Urinary bladder (tissue), 4 donors: Measurements from ENCODE around the gene WNT7B. TPM values are rescaled to one million over a fixed set of nuclear protein-coding genes. Genes with fewer than 3 reads are reported as not detected.

ENCODE experiments used
- DNase-seq: peaks from one replicate; pipeline ENCODE4 v3.0.0-alpha.2; 2015; ENCODE audit errors: extremely low spot score
- H3K27ac ChIP-seq: one replicate; pipeline ENCODE4 v1.5.1; 2013; ENCODE audit warnings: low read depth, mild to moderate bottlenecking, moderate library complexity
- H3K36me3 ChIP-seq: one replicate; pipeline ENCODE4 v1.6.1; 2013; ENCODE audit warnings: mild to moderate bottlenecking, moderate library complexity; ENCODE audit not compliant: insufficient read depth
- H3K4me1 ChIP-seq: one replicate; pipeline ENCODE4 v1.6.1; 2013; ENCODE audit warnings: mild to moderate bottlenecking, moderate library complexity; ENCODE audit not compliant: insufficient read depth
- H3K4me3 ChIP-seq: one replicate; pipeline ENCODE4 v1.5.1; 2013; ENCODE audit warnings: low read depth, low read length
- WGBS: extraction: QIAGEN DNeasy Blood & Tissue Kit; methylation state at CpG from one replicate; pipeline ENCODE4 v1.1.7; 2013; 5-methylcytosine and 5-hydroxymethylcytosine counted together
- polyA plus RNA-seq: library from polyadenylated mRNA; stranded (reverse); fragments of 200-250 nt; gene quantifications from one replicate; pipeline ENCODE4 v1.2.3, GENCODE V29; 2013
- total RNA-seq: library from RNA; depleted of rRNA; stranded (reverse); fragments of >200 nt; gene quantifications from one replicate; pipeline ENCODE4 v1.2.3, GENCODE V29; 2014
- donor health status: healthy with polysubstance abuse.
- donor health status: healthy.

Gene WNT7B
- total and polyA plus RNA-seq, 2 donors, result 3.1 to 4.1 TPM

DNA sequence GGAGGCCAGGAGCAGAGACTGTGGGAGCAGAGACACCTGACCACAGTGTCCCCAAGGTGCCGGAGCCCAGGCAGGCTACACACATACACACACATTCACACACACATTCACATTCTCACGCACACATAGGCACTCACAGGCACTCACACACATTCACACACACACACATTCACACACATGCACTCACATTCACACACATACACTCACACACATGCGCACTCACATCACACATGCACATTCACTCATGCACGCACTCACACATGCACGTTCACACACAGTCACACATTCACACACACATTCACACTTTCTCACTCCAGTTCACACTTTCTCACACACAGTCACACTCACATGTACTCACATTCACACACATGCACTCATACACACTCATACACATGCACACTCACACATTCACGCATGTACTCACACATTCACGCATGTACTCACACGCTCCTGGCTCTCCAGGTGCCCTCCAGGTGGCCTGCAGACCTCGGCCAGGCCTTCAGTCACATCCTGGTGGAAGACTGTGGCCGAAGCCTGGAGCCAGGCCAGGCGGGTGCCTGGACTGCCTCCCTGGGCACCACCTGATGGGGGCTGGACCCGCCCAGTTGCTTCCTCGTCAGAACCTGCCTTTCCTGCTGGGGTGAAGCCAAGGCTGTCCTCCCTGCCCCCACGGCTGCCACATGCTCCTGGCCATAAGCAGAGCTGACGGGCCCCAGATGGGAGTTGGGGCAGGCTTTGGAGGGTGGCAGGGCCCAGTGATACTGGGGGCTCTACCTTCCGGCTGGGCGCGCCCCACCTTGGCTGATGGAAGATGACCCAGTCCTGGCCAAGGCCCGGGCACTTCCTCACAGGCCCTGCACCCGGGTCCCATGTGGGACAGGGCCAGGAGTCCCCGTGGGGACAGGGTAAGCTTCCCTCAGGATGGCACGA lies 89.5 kb downstream of the WNT7B start:
- DNase-seq, result no peak
- WGBS, result 89% methylated on average over 22 of the region's 22 CpGs
- Histone ChIP-seq H3K36me3 (no peaks in the 10 kb centered on the region), H3K4me1 (no peaks in the 10 kb centered on the region), H3K27ac (no peak overlapping the region), H3K4me3 (no peak overlapping the region)

DNA sequence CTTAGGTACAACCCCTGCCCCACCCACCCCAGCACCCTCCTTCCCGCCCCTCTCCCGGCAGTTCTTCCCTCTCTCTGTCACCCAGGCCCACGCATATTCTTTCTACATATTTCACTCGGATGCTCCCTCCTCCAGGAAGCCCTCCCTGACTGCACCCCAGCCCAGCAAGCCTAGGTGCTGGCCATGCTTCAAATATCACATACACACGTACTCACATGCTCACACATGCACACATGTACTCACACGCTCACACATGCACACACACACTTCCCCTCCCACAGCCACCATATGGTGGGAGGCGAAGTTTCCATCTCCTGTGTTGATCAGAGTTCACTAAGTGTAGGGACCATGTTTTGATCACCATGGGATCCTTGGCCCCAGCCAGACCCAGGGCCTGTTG lies 90.4 kb downstream of the WNT7B start:
- no peaks in the 10 kb centered on the region for H3K4me1 ChIP-seq
- no peak for DNase-seq
- no peak overlapping the region for H3K27ac ChIP-seq
- no peak overlapping the region for H3K4me3 ChIP-seq
- 93% methylated on average over 7 of the region's 7 CpGs for WGBS
- H3K36me3 ChIP-seq, result no peaks in the 10 kb centered on the region

DNA sequence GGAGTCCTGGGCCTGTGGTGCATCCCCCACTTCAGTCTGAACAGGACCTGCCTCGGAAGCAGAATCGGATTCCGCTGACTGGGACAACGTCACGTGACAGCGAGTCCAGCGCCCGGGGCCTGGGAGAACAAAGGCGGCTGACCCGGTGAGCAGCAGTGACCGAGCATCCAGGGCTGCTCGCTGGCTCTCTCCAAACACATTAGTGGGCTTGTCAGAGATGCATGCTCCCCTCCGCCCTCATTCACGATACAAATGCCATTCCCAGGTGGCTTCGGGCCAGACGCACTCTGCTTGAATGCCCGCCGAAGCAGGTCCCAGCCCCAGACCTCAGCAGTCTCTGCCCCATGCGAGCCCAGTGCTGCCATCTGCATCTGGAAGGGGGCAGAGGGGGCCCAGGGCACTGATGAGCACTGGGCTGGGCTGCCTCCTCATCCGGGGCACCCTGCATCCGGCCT lies 91.0 kb downstream of the WNT7B start:
- 74% methylated on average over 21 of the region's 21 CpGs for WGBS

DNA sequence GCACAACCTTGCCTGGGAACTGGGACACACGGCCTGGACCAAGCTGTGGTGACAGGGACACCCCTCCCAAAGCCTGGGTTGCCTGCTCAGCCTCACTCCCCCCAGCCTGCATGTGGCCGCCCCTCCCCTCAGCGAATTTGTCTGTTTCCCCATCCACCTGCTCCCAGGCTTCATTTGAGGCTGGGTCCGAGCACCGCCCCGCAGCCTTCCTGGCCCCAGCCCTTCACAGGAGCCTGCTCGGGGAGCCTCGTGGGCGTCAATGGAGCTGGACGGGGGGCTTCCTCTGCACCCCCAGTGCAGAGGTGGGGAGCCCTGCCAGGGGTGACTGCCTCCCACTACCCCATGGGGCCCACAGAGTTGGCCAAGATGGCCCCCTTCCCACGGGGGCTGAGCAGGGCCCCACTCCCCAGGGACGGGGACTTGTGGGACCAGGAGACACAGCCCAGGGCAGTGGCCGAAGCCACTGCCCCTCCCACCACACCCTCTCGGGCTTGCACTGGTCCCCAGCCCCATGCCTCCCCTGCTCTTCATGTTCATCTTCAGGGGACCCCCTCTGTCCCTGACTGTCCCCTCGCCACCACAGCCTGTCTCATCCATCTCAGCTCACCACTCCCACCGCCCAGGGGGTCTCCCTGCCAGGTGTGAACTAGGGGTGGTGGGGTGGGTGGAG lies 91.7 kb downstream of the WNT7B start:
- Histone ChIP-seq H3K4me1 (no peaks in the 10 kb centered on the region), H3K4me3 (no peak overlapping the region), H3K27ac (no peak overlapping the region), H3K36me3 (no peaks in the 10 kb centered on the region)
- DNase-seq, result no peak
- WGBS, result 80% methylated on average over 16 of the region's 16 CpGs

More for the DNA sequence above, 91.0 kb downstream of the WNT7B start:
- DNase-seq, result no peak
- no peaks in the 10 kb centered on the region for H3K36me3 ChIP-seq
- H3K4me3 ChIP-seq, result no peak overlapping the region
- no peak overlapping the region for H3K27ac ChIP-seq
- no peaks in the 10 kb centered on the region for H3K4me1 ChIP-seq

GRCh38 chr22:45884201-45885062 lies 92.5 kb downstream of the WNT7B start:
- 76% methylated on average over 27 of the region's 27 CpGs for WGBS
- Histone ChIP-seq H3K27ac (no peak overlapping the region), H3K36me3 (no peaks in the 10 kb centered on the region), H3K4me1 (no peaks in the 10 kb centered on the region), H3K4me3 (no peak overlapping the region)
- DNase-seq, result no peak

- no peaks in the 10 kb centered on the region for H3K4me1 ChIP-seq
- H3K4me3 ChIP-seq, result no peak overlapping the region
- no peak overlapping the region for H3K27ac ChIP-seq
- no peaks in the 10 kb centered on the region for H3K36me3 ChIP-seq
- WGBS, result 89% methylated on average over 8 of the region's 8 CpGs
- DNase-seq, result no peak
Measured at GRCh38 chr22:45883811-45884170, 93.2 kb downstream of the WNT7B start.

- H3K36me3 ChIP-seq, result no peaks in the 10 kb centered on the region
- no peak for DNase-seq
- no peak overlapping the region for H3K4me3 ChIP-seq
- no peaks in the 10 kb centered on the region for H3K4me1 ChIP-seq
- no peak overlapping the region for H3K27ac ChIP-seq
- WGBS, result 84% methylated on average over 32 of the region's 32 CpGs
Measured at GRCh38 chr22:45882881-45883810, 93.8 kb downstream of the WNT7B start.

- WGBS, result 82% methylated on average over 8 of the region's 8 CpGs
- Histone ChIP-seq H3K36me3 (no peaks in the 10 kb centered on the region), H3K4me3 (no peak overlapping the region), H3K27ac (no peak overlapping the region), H3K4me1 (no peaks in the 10 kb centered on the region)
- DNase-seq, result no peak
Measured at GRCh38 chr22:45881524-45881875, 95.5 kb downstream of the WNT7B start.

- Histone ChIP-seq H3K36me3 (no peaks in the 10 kb centered on the region), H3K4me1 (no peaks in the 10 kb centered on the region), H3K27ac (no peak overlapping the region), H3K4me3 (no peak overlapping the region)
- DNase-seq, result no peak
- 16% methylated on average over 49 of the region's 49 CpGs for WGBS
Measured at GRCh38 chr22:45880716-45881523, 96.0 kb downstream of the WNT7B start.

DNA sequence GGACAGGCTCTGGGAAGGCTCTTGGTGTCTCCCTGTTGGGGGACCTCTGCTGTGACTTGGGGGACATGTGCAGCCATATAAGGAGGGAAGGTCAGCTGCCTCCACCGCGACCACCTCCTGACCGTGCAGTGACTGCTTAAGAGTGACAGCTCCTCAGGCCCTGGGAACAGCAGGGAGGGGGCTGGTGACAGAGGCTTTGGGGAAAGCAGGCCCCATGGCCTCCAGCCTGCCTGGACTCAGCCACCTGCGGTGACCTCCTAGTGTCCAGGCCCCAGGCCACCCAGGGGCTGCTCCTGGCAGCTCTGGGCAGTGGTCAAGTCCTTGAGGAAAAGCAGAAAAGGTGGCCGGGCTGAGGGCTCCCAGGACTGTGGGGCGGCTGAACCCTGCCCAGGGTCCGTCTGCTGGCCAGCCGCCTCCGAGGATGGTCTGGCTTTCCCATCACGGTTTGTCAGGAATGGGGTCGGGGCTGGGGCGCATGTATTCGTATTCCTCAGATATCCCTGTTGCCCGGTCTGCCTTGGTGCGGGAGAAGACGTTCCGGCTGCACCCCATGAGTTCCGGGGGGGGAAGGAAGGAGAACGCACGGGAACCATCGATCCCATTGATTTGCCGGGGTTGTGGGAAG lies 96.8 kb downstream of the WNT7B start:
- no peaks in the 10 kb centered on the region for H3K36me3 ChIP-seq
- no peak overlapping the region for H3K27ac ChIP-seq
- no peak overlapping the region for H3K4me3 ChIP-seq
- DNase-seq, result no peak
- WGBS, result 36% methylated on average over 22 of the region's 22 CpGs
- H3K4me1 ChIP-seq, result no peaks in the 10 kb centered on the region

DNA sequence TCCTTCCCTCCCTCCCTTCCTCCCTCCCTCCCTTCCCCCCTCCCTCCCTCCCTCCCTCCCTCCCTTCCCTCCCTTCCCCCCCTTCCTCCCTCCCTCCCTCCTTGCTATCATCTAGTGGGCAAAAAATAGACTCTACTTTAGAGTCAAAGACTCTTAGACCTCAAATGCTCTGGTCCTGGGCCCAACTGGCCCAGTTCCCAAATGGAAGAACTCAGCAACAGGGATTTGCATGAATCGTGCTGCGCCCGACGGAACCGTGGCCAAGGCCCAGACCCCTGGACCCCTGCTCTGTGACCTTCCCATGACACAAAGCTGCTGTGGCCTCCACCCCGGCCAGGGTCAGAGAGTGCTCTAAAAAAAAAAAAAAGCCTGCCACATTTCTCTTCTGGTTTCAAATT lies 97.4 kb downstream of the WNT7B start:
- Histone ChIP-seq H3K4me1 (no peaks in the 10 kb centered on the region), H3K36me3 (no peaks in the 10 kb centered on the region), H3K27ac (no peak overlapping the region), H3K4me3 (no peak overlapping the region)
- WGBS, result 42% methylated on average over 6 of the region's 6 CpGs
- no peak for DNase-seq
